Cardiac septum (tissue), 1 donor: Measurements from ENCODE around the gene CCDC87. TPM values are rescaled to one million over a fixed set of nuclear protein-coding genes. Genes with fewer than 3 reads are reported as not detected.
"Not testable (repeated sequence)": the region's sequence is repeated elsewhere in the genome, so short reads cannot be mapped to it uniquely, and the experiment has no call there.

Experiments used
- DNase-seq: peaks from one replicate; pipeline ENCODE4 v3.0.0-alpha.2; 2020; ENCODE audit warnings: low spot score
- intact Hi-C: fragments of 100-400 bp; cut with DNase I; formaldehyde crosslinking; loops from one replicate; pipeline ENCODE4 v1.14.0; 2022
- total RNA-seq: library from RNA; stranded (reverse); fragmentation: NEBNext Ultra II Directional; extraction: Animal tissue kit (Norgen Biotek cat#: 25700); gene quantifications from one replicate; pipeline ENCODE4 v1.2.1, GENCODE V29; 2021
- donor health status: DM: no; HTN: no; CAD: no.

Gene CCDC87
- total RNA-seq, 1 donor from 2014 or later: 0.43 TPM

DNA sequence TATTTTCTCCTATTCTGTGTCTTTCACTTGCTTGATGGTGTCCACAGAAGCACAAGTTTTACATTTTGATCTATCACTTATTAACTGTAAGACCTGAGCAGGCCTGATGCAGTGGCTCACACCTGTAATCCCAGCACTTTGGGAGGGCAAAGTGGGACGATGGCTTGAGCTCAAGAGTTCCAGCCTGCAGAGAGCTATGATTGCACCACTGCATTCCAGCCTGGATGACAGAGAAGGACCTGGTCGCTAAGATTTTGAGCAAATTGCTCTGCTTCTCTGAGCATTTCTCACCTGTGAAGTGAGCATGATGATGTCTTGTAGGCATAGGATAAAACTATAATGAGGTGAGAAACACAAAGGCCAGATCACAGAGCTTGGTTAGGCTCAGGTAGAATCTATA lies 6.7 kb downstream of the CCDC87 start:
- DNase-seq: no peak
- intact Hi-C loops: no loop called here

GRCh38 chr11:66585447-66585846 lies 7.4 kb downstream of the CCDC87 start:
- DNase-seq, intact Hi-C loops: not testable (repeated sequence)

DNA sequence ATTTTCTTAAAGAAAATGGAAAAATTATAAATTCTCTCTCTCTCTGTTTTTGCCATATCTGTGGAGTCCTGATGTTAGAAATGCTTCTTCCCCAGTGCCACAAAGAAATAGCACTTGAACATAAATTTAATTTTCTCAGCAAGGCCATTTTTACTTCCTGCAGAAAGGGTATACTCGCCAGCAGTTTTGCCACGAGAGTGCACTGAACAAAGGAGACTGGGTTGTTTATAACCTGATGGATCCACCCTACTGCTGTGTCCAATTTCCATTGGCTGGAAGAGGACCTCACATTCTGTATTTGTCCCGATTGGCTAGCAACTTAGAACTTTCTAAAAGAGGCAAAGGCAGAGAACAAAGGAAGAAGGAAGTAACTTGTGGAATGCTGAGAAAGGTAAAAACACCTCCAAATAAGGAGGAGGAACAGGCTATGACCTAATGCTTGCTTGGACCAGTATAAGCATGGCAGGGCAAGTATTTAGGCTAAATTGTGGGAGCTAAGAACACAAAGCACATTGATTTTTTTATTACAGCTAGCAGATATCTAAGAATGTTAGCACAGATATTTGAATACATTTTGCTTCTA lies 10.2 kb downstream of the CCDC87 start:
- DNase-seq, intact Hi-C loops: not testable (repeated sequence)

- DNase-seq: no peak
- intact Hi-C loops: no loop called here
Measured at GRCh38 chr11:66581261-66581660, 11.6 kb downstream of the CCDC87 start.

GRCh38 chr11:66580803-66581202 lies 12.1 kb downstream of the CCDC87 start:
- no peak for DNase-seq
- intact Hi-C loops: no loop called here

DNA sequence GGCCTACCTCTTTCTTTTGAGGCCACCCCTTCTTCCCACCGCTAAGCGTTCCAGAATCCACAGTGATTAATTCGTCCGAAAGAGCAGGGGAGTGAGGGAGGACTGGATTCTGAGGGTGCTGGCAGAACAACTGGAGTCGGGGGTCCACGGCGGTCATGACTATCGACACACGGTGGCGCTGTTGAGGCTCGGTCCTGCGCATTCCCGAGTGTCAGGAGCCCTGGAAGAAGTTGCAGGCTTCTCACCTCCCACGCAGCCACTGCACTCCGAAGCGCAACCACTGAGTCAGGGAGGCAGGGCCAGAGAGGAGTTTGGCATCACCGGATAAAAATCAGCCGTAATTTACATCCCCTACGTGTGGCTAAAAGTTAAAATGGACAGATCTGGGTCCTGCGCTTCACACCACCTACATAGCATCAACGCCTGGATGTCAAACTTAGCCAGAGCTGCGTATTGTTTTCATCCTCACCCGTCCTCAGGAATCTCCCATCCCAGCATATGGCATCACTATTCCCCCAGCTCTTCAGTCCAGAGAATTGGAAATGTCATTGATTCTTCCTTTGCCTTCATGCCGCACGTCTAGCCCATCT lies 13.8 kb downstream of the CCDC87 start:
- peak; percentile 87 for DNase-seq
- intact Hi-C loops: loop anchor here (1.0 to 10.0 kb wide), 2 partner anchors 99 to 256 kb away; no protein-coding TSS in a partner anchor

DNA sequence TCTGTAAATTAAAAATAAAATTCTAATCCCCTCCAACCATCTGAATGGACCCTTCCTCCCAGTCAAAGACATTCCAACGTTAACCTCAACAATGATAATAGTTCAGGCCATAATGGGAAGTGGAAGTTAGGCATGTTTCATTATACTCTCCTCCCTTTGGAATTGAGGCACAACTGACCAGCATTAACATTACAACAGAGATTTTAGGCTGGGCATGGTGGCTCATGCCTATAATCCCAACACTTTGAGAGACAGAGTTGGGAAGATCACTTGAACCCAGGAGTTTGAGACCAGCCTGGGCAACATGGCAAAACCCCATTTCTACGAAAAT lies 22.0 kb downstream of the CCDC87 start:
- no peak for DNase-seq
- intact Hi-C loops: loop anchor here (10.0 kb wide), 1 partner anchor 264 kb away; no protein-coding TSS in a partner anchor

DNA sequence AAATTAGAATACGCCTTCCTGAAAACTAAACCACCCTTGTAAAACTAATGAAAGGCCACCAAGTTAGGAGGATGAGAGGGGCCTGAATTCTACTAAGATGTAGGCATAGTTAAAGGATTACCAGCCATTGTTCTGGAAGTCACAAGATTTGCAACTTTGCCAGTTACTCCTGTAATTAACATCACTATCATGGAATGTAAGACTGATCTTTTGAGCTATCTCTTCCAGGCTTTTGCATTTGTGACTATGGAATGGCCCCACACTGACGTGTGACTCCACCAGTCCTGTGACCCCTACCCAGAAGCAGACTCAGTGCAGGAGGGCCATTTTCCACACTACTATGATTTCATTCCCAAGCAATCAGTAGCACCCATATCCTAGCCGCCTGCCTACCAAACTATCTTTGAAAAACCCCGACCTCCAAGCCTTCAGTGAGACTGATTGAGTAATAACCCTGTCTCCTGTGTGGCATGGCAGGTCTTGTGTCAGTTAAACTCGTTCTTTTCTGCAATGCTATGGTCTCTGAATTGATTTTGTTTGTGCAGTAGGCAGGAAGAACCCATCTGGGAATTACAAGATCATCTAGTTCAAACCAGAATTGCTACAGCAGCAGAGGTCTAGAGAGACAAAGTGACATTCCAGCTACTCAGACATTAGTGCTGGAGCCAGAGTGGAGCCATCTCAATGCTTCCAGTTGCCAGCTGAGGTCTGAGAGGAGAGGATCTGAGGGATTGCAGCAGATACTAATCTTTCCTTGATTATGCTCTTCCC lies 22.6 kb downstream of the CCDC87 start:
- intact Hi-C loops: loop anchor here (10.0 kb wide), 1 partner anchor 265 kb away; no protein-coding TSS in a partner anchor
- DNase-seq: no peak

GRCh38 chr11:66569076-66569475 lies 23.8 kb downstream of the CCDC87 start:
- no peak for DNase-seq
- intact Hi-C loops: no loop called here

GRCh38 chr11:66568124-66568916 lies 24.5 kb downstream of the CCDC87 start, which contains the start of gene CTSF:
Gene CTSF (minus strand): TSS chr11:66568606. CDS start chr11:66568486, 120 bp downstream.
- intact Hi-C loops: no loop called here
- DNase-seq: peak; percentile 89

- no peak for DNase-seq
Measured at GRCh38 chr11:66567787-66568123, 25.1 kb downstream of the CCDC87 start.

DNA sequence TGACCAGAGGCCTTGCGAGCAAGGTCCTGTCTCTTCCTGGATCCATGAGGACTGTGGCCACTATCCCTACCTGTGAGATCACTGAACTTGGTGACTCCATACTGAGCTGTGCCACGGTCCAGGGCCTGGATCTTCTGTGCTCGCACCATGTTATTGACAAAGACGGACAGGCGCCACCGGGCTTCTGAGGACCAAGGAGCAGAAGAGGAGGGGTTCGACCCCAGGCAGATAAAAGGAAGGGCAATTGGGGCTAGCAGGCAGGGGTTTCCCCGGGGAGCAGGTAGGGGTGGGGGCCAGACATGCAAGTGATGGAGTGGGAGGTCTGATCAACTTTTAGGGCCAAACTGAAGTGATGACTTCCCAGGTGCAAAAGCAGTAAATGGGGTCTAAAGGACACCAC lies 26.6 kb downstream of the CCDC87 start:
- DNase-seq: no peak
- intact Hi-C loops: no loop called here

More at GRCh38 chr11:66567787-66568123, 25.1 kb downstream of the CCDC87 start:
- intact Hi-C loops: no loop called here

- intact Hi-C loops: no loop called here
- DNase-seq: no peak
Measured at GRCh38 chr11:66564984-66565383, 27.9 kb downstream of the CCDC87 start.

GRCh38 chr11:66564538-66564937 lies 28.3 kb downstream of the CCDC87 start:
- DNase-seq: no peak
- intact Hi-C loops: no loop called here

GRCh38 chr11:66563832-66564231 lies 29.0 kb downstream of the CCDC87 start:
- DNase-seq: no peak
- intact Hi-C loops: no loop called here

DNA sequence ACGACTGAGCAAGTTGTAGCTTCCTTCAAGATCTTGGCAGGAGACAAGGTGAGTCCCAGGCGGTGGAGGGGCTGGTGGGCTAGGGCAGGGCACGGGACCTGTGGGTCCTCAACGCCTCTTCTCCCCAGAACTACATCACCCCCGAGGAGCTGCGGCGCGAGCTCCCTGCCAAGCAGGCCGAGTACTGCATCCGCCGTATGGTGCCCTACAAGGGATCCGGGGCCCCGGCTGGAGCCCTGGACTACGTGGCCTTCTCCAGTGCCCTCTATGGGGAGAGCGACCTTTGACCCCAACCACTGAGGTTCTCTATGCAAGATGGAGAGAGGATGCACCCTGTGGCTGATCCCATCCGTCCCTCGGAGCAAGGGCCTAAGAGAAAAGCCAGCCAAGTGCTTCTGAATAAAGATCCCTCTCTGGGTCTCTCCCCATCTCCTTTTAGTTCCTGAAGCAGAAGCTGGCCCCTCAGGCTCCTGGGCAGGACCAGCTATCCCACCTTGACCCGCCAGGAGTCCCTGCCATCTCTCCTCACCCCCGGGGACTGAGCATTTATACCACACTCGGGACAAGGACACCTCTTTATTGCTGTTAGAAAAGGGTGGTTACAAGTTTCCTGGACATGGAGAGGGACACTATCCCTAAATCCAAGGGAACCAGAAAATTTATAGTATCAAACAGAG lies 29.8 kb downstream of the CCDC87 start:
- DNase-seq: no peak
- intact Hi-C loops: no loop called here

- intact Hi-C loops: no loop called here
- DNase-seq: no peak
Measured at GRCh38 chr11:66562275-66562674, 30.6 kb downstream of the CCDC87 start.

- DNase-seq: no peak
- intact Hi-C loops: no loop called here
Measured at GRCh38 chr11:66561975-66562248, 31.0 kb downstream of the CCDC87 start.

- DNase-seq: no peak
- intact Hi-C loops: no loop called here
Measured at GRCh38 chr11:66561178-66561974, 31.5 kb downstream of the CCDC87 start.
